Measurements from ENCODE around the gene MBD1. TPM values are rescaled to one million over a fixed set of nuclear protein-coding genes. Genes with fewer than 3 reads are reported as not detected.

The MBD1 gene
- total and polyA plus RNA-seq, 2 of the 13 experiments (the other 11 are each of a cell fraction or from before 2014, with no cell fraction given): 25.5 to 28.6 TPM

GRCh38 chr18:50281295-50281971 lies at the start of gene MBD1 (continued):
- TF ChIP-seq ZNF329 (CRISPR knock-in tag; IDR thresholded peaks at IDR 0.05; ENCODE audit: low read depth): 0 out of 2 replicates have a peak, but pooled peaks have one; percentile 60
- 0 out of 2 replicates have a peak, but pooled peaks have one; percentile 40 for TF ChIP-seq ZNF784 (CRISPR knock-in tag; IDR thresholded peaks at IDR 0.05; ENCODE audit: borderline replicate concordance)
- TF ChIP-seq ZNF430 (CRISPR knock-in tag; IDR thresholded peaks at IDR 0.05): peak; percentile 85
- TF ChIP-seq, protein P1, sequence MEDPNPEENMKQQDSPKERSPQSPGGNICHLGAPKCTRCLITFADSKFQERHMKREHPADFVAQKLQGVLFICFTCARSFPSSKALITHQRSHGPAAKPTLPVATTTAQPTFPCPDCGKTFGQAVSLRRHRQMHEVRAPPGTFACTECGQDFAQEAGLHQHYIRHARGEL (CRISPR knock-in tag; IDR thresholded peaks at IDR 0.05): no peak
- peak; percentile 75 for TF ChIP-seq MXD4 (CRISPR knock-in tag; IDR thresholded peaks at IDR 0.05)
- TF ChIP-seq, protein P2, sequence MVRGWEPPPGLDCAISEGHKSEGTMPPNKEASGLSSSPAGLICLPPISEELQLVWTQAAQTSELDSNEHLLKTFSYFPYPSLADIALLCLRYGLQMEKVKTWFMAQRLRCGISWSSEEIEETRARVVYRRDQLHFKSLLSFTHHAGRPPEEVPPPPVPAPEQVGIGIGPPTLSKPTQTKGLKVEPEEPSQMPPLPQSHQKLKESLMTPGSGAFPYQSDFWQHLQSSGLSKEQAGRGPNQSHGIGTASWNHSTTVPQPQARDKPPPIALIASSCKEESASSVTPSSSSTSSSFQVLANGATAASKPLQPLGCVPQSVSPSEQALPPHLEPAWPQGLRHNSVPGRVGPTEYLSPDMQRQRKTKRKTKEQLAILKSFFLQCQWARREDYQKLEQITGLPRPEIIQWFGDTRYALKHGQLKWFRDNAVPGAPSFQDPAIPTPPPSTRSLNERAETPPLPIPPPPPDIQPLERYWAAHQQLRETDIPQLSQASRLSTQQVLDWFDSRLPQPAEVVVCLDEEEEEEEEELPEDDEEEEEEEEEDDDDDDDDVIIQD (CRISPR knock-in tag; IDR thresholded peaks at IDR 0.05; ENCODE audit: low read depth): no peak
- TF ChIP-seq ETV6 (CRISPR knock-in tag; conservative IDR thresholded peaks at IDR 0.05): no peak
- no peak for TF ChIP-seq TBL1XR1 (IDR thresholded peaks at IDR 0.05; ENCODE audit: borderline replicate concordance, low read length, partially characterized antibody)
- TF ChIP-seq NFE2L1 (CRISPR knock-in tag; IDR thresholded peaks at IDR 0.05; ENCODE audit: borderline replicate concordance): no peak
- peak; percentile 43; the same call in 1 of the 2 replicates for TF ChIP-seq ZHX2 (IDR thresholded peaks at IDR 0.05; ENCODE audit: low read depth)
- no peak for TF ChIP-seq ZHX2 (CRISPR knock-in tag; IDR thresholded peaks at IDR 0.05; ENCODE audit: borderline replicate concordance)
- TF ChIP-seq ZNF891 (CRISPR knock-in tag; IDR thresholded peaks at IDR 0.05): 0 out of 2 replicates have a peak, but pooled peaks have one; percentile 38
- no peak for TF ChIP-seq FOXK2 (IDR thresholded peaks at IDR 0.05)
- TF ChIP-seq ZBTB1 (CRISPR knock-in tag; IDR thresholded peaks at IDR 0.05; ENCODE audit: borderline replicate concordance): no peak
- no peak for TF ChIP-seq TIGD3 (CRISPR knock-in tag; IDR thresholded peaks at IDR 0.05; ENCODE audit: borderline replicate concordance)
- TF ChIP-seq, protein P3, sequence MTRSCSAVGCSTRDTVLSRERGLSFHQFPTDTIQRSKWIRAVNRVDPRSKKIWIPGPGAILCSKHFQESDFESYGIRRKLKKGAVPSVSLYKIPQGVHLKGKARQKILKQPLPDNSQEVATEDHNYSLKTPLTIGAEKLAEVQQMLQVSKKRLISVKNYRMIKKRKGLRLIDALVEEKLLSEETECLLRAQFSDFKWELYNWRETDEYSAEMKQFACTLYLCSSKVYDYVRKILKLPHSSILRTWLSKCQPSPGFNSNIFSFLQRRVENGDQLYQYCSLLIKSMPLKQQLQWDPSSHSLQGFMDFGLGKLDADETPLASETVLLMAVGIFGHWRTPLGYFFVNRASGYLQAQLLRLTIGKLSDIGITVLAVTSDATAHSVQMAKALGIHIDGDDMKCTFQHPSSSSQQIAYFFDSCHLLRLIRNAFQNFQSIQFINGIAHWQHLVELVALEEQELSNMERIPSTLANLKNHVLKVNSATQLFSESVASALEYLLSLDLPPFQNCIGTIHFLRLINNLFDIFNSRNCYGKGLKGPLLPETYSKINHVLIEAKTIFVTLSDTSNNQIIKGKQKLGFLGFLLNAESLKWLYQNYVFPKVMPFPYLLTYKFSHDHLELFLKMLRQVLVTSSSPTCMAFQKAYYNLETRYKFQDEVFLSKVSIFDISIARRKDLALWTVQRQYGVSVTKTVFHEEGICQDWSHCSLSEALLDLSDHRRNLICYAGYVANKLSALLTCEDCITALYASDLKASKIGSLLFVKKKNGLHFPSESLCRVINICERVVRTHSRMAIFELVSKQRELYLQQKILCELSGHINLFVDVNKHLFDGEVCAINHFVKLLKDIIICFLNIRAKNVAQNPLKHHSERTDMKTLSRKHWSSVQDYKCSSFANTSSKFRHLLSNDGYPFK (CRISPR knock-in tag; IDR thresholded peaks at IDR 0.05; ENCODE audit: borderline replicate concordance): peak; percentile 98

Measured in HepG2 (cell line).